IMR-90 (cell line): ENCODE results near the gene ZYG11B. TPM values are rescaled to one million over a fixed set of nuclear protein-coding genes. Genes with fewer than 3 reads are reported as not detected.

ENCODE experiments used
- ATAC-seq: fragments of 200-7000 bp; cut with Tn5 transposase; 2 replicates; pipeline ENCODE4 v1.9.1; 2020; ENCODE audit warnings: low read depth, mild to moderate bottlenecking, moderate library complexity
- BruUV-seq: library from RNA; stranded (reverse); fragments of 400-500 nt; replicated peaks from 2 replicates; lab custom pipeline; 2021; lab: Mats Ljungman, UMichigan
- CTCF ChIA-PET: fragments of 300-600 bp; formaldehyde crosslinking; extraction: SDS; loops from one replicate; lab custom pipeline; 2021; ENCODE audit warnings: antibody characterized with exemption; lab: Yijun Ruan, JAX
- POLR2A ChIA-PET: fragments of 300-600 bp; sonication (Branson Sonifier 250); formaldehyde crosslinking; loops from one replicate; lab custom pipeline; 2022; ENCODE audit warnings: antibody characterized with exemption; ENCODE audit not compliant: unreplicated experiment; lab: Charles Lee
- DNase-seq: peaks from one replicate; pipeline ENCODE4 v3.0.0; 2013
- H2AFZ ChIP-seq: replicated peaks from 2 replicates; pipeline ENCODE3; 2013; ENCODE audit warnings: low read length, mild to moderate bottlenecking; ENCODE audit not compliant: poor library complexity
- H2AK5ac ChIP-seq: 2 replicates; pipeline ENCODE4 v1.6.1; 2013; ENCODE audit warnings: low read depth, low read length, inconsistent platforms
- H2AK9ac ChIP-seq: replicated peaks from 2 replicates; pipeline ENCODE3; 2013; ENCODE audit warnings: mild to moderate bottlenecking, low read depth, low read length, moderate library complexity; ENCODE audit not compliant: poor library complexity
- H2BK120ac ChIP-seq: 2 replicates; pipeline ENCODE4 v1.6.1; 2013; ENCODE audit warnings: low read depth, low read length, inconsistent platforms
- H2BK15ac ChIP-seq: 3 replicates; pipeline ENCODE4 v1.6.1; 2013; ENCODE audit warnings: low read depth, low read length, inconsistent platforms
- H2BK20ac ChIP-seq: 2 replicates; pipeline ENCODE4 v1.6.1; 2013; ENCODE audit warnings: low read depth, mild to moderate bottlenecking, inconsistent platforms, low read length, moderate library complexity
- H2BK5ac ChIP-seq: 2 replicates; pipeline ENCODE4 v1.6.1; 2013; ENCODE audit warnings: mild to moderate bottlenecking, low read depth, low read length, inconsistent platforms; ENCODE audit not compliant: poor library complexity, severe bottlenecking
- H3K14ac ChIP-seq: replicated peaks from 2 replicates; pipeline ENCODE4 v1.6.1; 2013; ENCODE audit warnings: low read depth, low read length, inconsistent platforms
- H3K18ac ChIP-seq: 2 replicates; pipeline ENCODE4 v1.6.1; 2013; ENCODE audit warnings: low read depth, low read length, control low read depth
- H3K23ac ChIP-seq: 2 replicates; pipeline ENCODE4 v1.6.1; 2013; ENCODE audit warnings: low read depth, low read length, inconsistent platforms
- H3K27ac ChIP-seq: 2 replicates; pipeline ENCODE4 v1.5.1; 2013; ENCODE audit warnings: mild to moderate bottlenecking, control low read depth, low read length; ENCODE audit not compliant: insufficient read depth
- H3K27me3 ChIP-seq: 2 replicates; pipeline ENCODE4 v1.6.1; 2013; ENCODE audit warnings: low read length; ENCODE audit not compliant: control insufficient read depth, insufficient read depth
- H3K36me3 ChIP-seq: 2 replicates; pipeline ENCODE4 v1.6.1; 2013; ENCODE audit warnings: low read length, mixed read lengths; ENCODE audit not compliant: control insufficient read depth, insufficient read depth
- H3K4ac ChIP-seq: 2 replicates; pipeline ENCODE4 v1.6.1; 2013; ENCODE audit warnings: low read depth, low read length, inconsistent platforms
- H3K4me1 ChIP-seq: 2 replicates; pipeline ENCODE4 v1.6.1; 2013; ENCODE audit warnings: low read length, mixed read lengths; ENCODE audit not compliant: control insufficient read depth, insufficient read depth
- H3K4me2 ChIP-seq: 2 replicates; pipeline ENCODE4 v1.6.1; 2013; ENCODE audit warnings: low read depth, mild to moderate bottlenecking, control low read depth, low read length, moderate library complexity
- H3K4me3 ChIP-seq: 2 replicates; pipeline ENCODE4 v1.5.1; 2013; ENCODE audit warnings: low read depth, mild to moderate bottlenecking, control low read depth, low read length, moderate library complexity; ENCODE audit not compliant: insufficient read depth
- H3K56ac ChIP-seq: 2 replicates; pipeline ENCODE4 v1.6.1; 2013; ENCODE audit warnings: low read length, inconsistent platforms; ENCODE audit not compliant: insufficient read depth; ENCODE audit errors: extremely low read depth
- H3K79me1 ChIP-seq, 2 experiments: 2 replicates each; pipeline ENCODE4 v1.6.1; 2013; ENCODE audit warnings: low read length in 2 of 2, inconsistent platforms in 1 of 2, low read depth in 1 of 2
- H3K9ac ChIP-seq: 2 replicates; pipeline ENCODE4 v1.6.1; 2013; ENCODE audit warnings: low read depth, low read length, control low read depth
- H3K9me1 ChIP-seq: 2 replicates; pipeline ENCODE4 v1.6.1; 2013; ENCODE audit warnings: low read length, inconsistent platforms; ENCODE audit not compliant: insufficient read depth
- H3K9me3 ChIP-seq: 2 replicates; pipeline ENCODE4 v1.6.1; 2013; ENCODE audit warnings: low read length; ENCODE audit not compliant: control insufficient read depth, insufficient read depth
- H4K20me1 ChIP-seq: 2 replicates; pipeline ENCODE4 v1.6.1; 2013; ENCODE audit warnings: low read length, inconsistent platforms; ENCODE audit not compliant: insufficient read depth
- H4K5ac ChIP-seq: 2 replicates; pipeline ENCODE4 v1.6.1; 2013; ENCODE audit warnings: mild to moderate bottlenecking, low read depth, low read length, control low read depth
- H4K8ac ChIP-seq, 2 experiments: 2 replicates each; pipeline ENCODE4 v1.6.1; 2013; ENCODE audit warnings: low read depth in 2 of 2, low read length in 2 of 2, control low read depth in 1 of 2, inconsistent platforms in 1 of 2
- H4K91ac ChIP-seq: 2 replicates; pipeline ENCODE4 v1.6.1; 2013; ENCODE audit warnings: low read depth, low read length, inconsistent platforms; ENCODE audit not compliant: insufficient read depth
- BHLHE40 ChIP-seq: fragments of 150-350 bp; IDR thresholded peaks from 2 replicates; pipeline ENCODE4 v1.6.1; 2016; ENCODE audit warnings: mild to moderate bottlenecking, low read depth, low read length
- CEBPB ChIP-seq: IDR thresholded peaks from 2 replicates; pipeline ENCODE4 v1.6.1; 2012; ENCODE audit warnings: low read depth, low read length, improper control_type of control experiment
- CHD1 ChIP-seq: IDR thresholded peaks from 2 replicates; pipeline ENCODE4 v1.6.1; 2012; ENCODE audit warnings: low read depth, low read length, improper control_type of control experiment
- FOS ChIP-seq: fragments of 150-350 bp; IDR thresholded peaks from 2 replicates; pipeline ENCODE4 v1.6.1; 2016; ENCODE audit warnings: low read depth, low read length
- MAFK ChIP-seq: IDR thresholded peaks from 2 replicates; pipeline ENCODE4 v1.6.1; 2012; ENCODE audit warnings: low read depth, low read length, improper control_type of control experiment
- MAZ ChIP-seq: IDR thresholded peaks from 2 replicates; pipeline ENCODE4 v1.6.1; 2012; ENCODE audit warnings: low read depth, mild to moderate bottlenecking, low read length, improper control_type of control experiment, moderate library complexity, borderline replicate concordance
- MXI1 ChIP-seq: IDR thresholded peaks from 2 replicates; pipeline ENCODE4 v1.6.1; 2012; ENCODE audit warnings: low read depth, mild to moderate bottlenecking, low read length, moderate library complexity, borderline replicate concordance
- NFE2L2 ChIP-seq: fragments of 150-350 bp; IDR thresholded peaks from 2 replicates; pipeline ENCODE4 v1.6.1; 2016; ENCODE audit warnings: low read depth, mild to moderate bottlenecking, low read length
- POLR2A ChIP-seq: IDR thresholded peaks from 2 replicates; pipeline ENCODE4 v1.6.1; 2012; ENCODE audit warnings: mild to moderate bottlenecking, low read depth, low read length
- RAD21 ChIP-seq: IDR thresholded peaks from 2 replicates; pipeline ENCODE4 v1.6.1; 2012; ENCODE audit warnings: low read length, improper control_type of control experiment
- RCOR1 ChIP-seq: IDR thresholded peaks from 2 replicates; pipeline ENCODE4 v1.6.1; 2012; ENCODE audit warnings: mild to moderate bottlenecking, low read length, improper control_type of control experiment; ENCODE audit not compliant: insufficient replicate concordance
- RFX5 ChIP-seq: IDR thresholded peaks from 2 replicates; pipeline ENCODE4 v1.8.0; 2012; ENCODE audit warnings: low read depth, mild to moderate bottlenecking, low read length, moderate library complexity
- SMC3 ChIP-seq: fragments of 150-350 bp; IDR thresholded peaks from 2 replicates; pipeline ENCODE4 v1.6.1; 2016; ENCODE audit warnings: low read depth, mild to moderate bottlenecking, antibody characterized with exemption, low read length, moderate library complexity
- WGBS, 2 experiments: methylation state at CpG; one replicate each; pipeline versions ENCODE4 v1.1.5 to v1.1.7; 2013; ENCODE audit warnings: missing lambda C conversion rate in 2 of 2; ENCODE audit not compliant: insufficient read length in 1 of 2; ENCODE audit errors: extremely low coverage in 2 of 2; 5-methylcytosine and 5-hydroxymethylcytosine counted together
- dilution Hi-C: fragments of 300-500 bp; cut with HindIII; formaldehyde crosslinking; loops from one replicate; pipeline ENCODE4 v1.14.3; 2018; ENCODE audit warnings: low sequenced_read_pairs; ENCODE audit not compliant: unreplicated experiment
- in situ Hi-C: fragments of 300-500 bp; cut with MboI; formaldehyde crosslinking; loops from 3 replicates; pipeline ENCODE4 v1.14.3; 2019; ENCODE audit warnings: low sequenced_read_pairs, inconsistent platforms, mixed read lengths
- intact Hi-C: fragments of 100-400 bp; cut with micrococcal nuclease; formaldehyde crosslinking; loops from 2 replicates; pipeline ENCODE4 v1.10.0; 2022
- polyA plus RNA-seq, 3 experiments: library from polyadenylated mRNA; depleted of rRNA; stranded (reverse); fragments of >200 nt; gene quantifications; 2 replicates each; pipeline ENCODE4 v1.2.3, GENCODE V29; 2012; ENCODE audit warnings: low replicate concordance in 1 of 3
- total RNA-seq: library from RNA; depleted of rRNA; stranded (reverse); fragments of >200 nt; gene quantifications from 2 replicates; pipeline ENCODE4 v1.2.3, GENCODE V29; 2012
- TF ChIP-seq, protein P1 (sequence below): conservative IDR thresholded peaks from 2 replicates; pipeline ENCODE4 v1.5.1; 2012; ENCODE audit warnings: mild to moderate bottlenecking, low read depth, low read length, improper control_type of control experiment
- TF ChIP-seq, protein P2 (sequence below): fragments of 150-350 bp; IDR thresholded peaks from 2 replicates; pipeline ENCODE4 v1.6.1; 2017; ENCODE audit warnings: mild to moderate bottlenecking, antibody characterized with exemption, low read length, low read depth
- TF ChIP-seq, protein P3 (sequence below): fragments of 150-350 bp; IDR thresholded peaks from 2 replicates; pipeline ENCODE4 v1.6.1; 2016; ENCODE audit warnings: low read depth, mild to moderate bottlenecking, low read length, moderate library complexity, borderline replicate concordance

ZYG11B gene
- total and polyA plus RNA-seq, 2 of the 4 experiments (the other 2 are of a cell fraction), result 8.1 to 55.2 TPM

GRCh38 chr1:52825868-52826267, 99.6 kb downstream of the ZYG11B start:
- Histone ChIP-seq H2BK15ac (no peak overlapping the region), H2AK5ac (no peak overlapping the region), H4K91ac (no peak overlapping the region), H3K9ac (no peak overlapping the region), H2BK20ac (no peak overlapping the region), H3K23ac (no peak overlapping the region), H3K79me1 (no peaks in the 10 kb centered on the region), H2BK120ac (no peak overlapping the region), H2AK9ac (no peak overlapping the region), H3K4me2 (no peak overlapping the region), H3K9me3 (no peaks in the 10 kb centered on the region), H3K4ac (no peak overlapping the region), H4K8ac (no peak overlapping the region), H3K4me1 (peaks cover 2% of the 10 kb centered on the region), H3K27me3 (no peaks in the 10 kb centered on the region), H3K27ac (no peak overlapping the region), H2BK5ac (no peak overlapping the region), H3K14ac (no peak overlapping the region), H3K18ac (no peak overlapping the region), H2AFZ (no peak overlapping the region), H3K36me3 (peaks cover 6% of the 10 kb centered on the region), H3K4me3 (no peak overlapping the region), H3K9me1 (no peaks in the 10 kb centered on the region), H3K56ac (no peak overlapping the region), H4K20me1 (no peaks in the 10 kb centered on the region; the same call in 1 of the 2 replicates), H4K5ac (no peak overlapping the region)
- WGBS, 2 experiments, result no CpG with 5 or more reads among the region's 1 CpG
- no TSS peak for BruUV-seq
- DNase-seq, result peak; percentile 34
- dilution Hi-C loops (no loop called here), in situ Hi-C loops (no loop called here), intact Hi-C loops (loop anchor here (5.0 kb wide), 1 partner anchor 371 kb away; the partner anchor contains the start of gene CPT2)
- ATAC-seq, result no peak; the same call in 1 of the 2 replicates
- ChIA-PET CTCF (no interaction called here), POLR2A (no interaction called here)
- TF ChIP-seq, protein P1, sequence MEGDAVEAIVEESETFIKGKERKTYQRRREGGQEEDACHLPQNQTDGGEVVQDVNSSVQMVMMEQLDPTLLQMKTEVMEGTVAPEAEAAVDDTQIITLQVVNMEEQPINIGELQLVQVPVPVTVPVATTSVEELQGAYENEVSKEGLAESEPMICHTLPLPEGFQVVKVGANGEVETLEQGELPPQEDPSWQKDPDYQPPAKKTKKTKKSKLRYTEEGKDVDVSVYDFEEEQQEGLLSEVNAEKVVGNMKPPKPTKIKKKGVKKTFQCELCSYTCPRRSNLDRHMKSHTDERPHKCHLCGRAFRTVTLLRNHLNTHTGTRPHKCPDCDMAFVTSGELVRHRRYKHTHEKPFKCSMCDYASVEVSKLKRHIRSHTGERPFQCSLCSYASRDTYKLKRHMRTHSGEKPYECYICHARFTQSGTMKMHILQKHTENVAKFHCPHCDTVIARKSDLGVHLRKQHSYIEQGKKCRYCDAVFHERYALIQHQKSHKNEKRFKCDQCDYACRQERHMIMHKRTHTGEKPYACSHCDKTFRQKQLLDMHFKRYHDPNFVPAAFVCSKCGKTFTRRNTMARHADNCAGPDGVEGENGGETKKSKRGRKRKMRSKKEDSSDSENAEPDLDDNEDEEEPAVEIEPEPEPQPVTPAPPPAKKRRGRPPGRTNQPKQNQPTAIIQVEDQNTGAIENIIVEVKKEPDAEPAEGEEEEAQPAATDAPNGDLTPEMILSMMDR, result peak; percentile 40; the same call in 1 of the 2 replicates
- TF ChIP-seq FOS (no peak), MAZ (no peak), MXI1 (no peak), POLR2A (no peak), CHD1 (no peak), BHLHE40 (no peak), CEBPB (no peak), RCOR1 (no peak), MAFK (no peak), RFX5 (peak; percentile 21; the same call in 1 of the 2 replicates), SMC3 (0 out of 2 replicates have a peak, but pooled peaks have one; percentile 27), NFE2L2 (no peak), RAD21 (peak; percentile 33)
- TF ChIP-seq, protein P2, sequence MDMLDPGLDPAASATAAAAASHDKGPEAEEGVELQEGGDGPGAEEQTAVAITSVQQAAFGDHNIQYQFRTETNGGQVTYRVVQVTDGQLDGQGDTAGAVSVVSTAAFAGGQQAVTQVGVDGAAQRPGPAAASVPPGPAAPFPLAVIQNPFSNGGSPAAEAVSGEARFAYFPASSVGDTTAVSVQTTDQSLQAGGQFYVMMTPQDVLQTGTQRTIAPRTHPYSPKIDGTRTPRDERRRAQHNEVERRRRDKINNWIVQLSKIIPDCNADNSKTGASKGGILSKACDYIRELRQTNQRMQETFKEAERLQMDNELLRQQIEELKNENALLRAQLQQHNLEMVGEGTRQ, result no peak
- TF ChIP-seq, protein P3, sequence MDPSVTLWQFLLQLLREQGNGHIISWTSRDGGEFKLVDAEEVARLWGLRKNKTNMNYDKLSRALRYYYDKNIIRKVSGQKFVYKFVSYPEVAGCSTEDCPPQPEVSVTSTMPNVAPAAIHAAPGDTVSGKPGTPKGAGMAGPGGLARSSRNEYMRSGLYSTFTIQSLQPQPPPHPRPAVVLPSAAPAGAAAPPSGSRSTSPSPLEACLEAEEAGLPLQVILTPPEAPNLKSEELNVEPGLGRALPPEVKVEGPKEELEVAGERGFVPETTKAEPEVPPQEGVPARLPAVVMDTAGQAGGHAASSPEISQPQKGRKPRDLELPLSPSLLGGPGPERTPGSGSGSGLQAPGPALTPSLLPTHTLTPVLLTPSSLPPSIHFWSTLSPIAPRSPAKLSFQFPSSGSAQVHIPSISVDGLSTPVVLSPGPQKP, result no peak
